ENCODE results near the gene PRPF6.

The PRPF6 gene

GRCh38 chr20:64063389-64064144 lies 82.6 kb downstream of the PRPF6 start:
- TF ChIP-seq SNAI2 (CRISPR knock-in tag; IDR thresholded peaks at IDR 0.05) (no peak), ZC3H10 (CRISPR knock-in tag; IDR thresholded peaks at IDR 0.05) (no peak), ISL1 (CRISPR knock-in tag; IDR thresholded peaks at IDR 0.05) (no peak), ZNF8 (CRISPR knock-in tag; IDR thresholded peaks at IDR 0.05) (no peak), PPARA (CRISPR knock-in tag; IDR thresholded peaks at IDR 0.05; ENCODE audit: borderline replicate concordance) (no peak), ARNTL (CRISPR knock-in tag; IDR thresholded peaks at IDR 0.05; ENCODE audit: borderline replicate concordance, low read depth) (no peak), OSR1 (CRISPR knock-in tag; IDR thresholded peaks at IDR 0.05) (no peak), ZNF565 (CRISPR knock-in tag; conservative IDR thresholded peaks at IDR 0.05; ENCODE audit: low read depth) (no peak)
- TF ChIP-seq, protein P1, sequence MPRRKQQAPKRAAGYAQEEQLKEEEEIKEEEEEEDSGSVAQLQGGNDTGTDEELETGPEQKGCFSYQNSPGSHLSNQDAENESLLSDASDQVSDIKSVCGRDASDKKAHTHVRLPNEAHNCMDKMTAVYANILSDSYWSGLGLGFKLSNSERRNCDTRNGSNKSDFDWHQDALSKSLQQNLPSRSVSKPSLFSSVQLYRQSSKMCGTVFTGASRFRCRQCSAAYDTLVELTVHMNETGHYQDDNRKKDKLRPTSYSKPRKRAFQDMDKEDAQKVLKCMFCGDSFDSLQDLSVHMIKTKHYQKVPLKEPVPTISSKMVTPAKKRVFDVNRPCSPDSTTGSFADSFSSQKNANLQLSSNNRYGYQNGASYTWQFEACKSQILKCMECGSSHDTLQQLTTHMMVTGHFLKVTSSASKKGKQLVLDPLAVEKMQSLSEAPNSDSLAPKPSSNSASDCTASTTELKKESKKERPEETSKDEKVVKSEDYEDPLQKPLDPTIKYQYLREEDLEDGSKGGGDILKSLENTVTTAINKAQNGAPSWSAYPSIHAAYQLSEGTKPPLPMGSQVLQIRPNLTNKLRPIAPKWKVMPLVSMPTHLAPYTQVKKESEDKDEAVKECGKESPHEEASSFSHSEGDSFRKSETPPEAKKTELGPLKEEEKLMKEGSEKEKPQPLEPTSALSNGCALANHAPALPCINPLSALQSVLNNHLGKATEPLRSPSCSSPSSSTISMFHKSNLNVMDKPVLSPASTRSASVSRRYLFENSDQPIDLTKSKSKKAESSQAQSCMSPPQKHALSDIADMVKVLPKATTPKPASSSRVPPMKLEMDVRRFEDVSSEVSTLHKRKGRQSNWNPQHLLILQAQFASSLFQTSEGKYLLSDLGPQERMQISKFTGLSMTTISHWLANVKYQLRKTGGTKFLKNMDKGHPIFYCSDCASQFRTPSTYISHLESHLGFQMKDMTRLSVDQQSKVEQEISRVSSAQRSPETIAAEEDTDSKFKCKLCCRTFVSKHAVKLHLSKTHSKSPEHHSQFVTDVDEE (CRISPR knock-in tag; IDR thresholded peaks at IDR 0.05) = no peak
- TF ChIP-seq, protein P2, sequence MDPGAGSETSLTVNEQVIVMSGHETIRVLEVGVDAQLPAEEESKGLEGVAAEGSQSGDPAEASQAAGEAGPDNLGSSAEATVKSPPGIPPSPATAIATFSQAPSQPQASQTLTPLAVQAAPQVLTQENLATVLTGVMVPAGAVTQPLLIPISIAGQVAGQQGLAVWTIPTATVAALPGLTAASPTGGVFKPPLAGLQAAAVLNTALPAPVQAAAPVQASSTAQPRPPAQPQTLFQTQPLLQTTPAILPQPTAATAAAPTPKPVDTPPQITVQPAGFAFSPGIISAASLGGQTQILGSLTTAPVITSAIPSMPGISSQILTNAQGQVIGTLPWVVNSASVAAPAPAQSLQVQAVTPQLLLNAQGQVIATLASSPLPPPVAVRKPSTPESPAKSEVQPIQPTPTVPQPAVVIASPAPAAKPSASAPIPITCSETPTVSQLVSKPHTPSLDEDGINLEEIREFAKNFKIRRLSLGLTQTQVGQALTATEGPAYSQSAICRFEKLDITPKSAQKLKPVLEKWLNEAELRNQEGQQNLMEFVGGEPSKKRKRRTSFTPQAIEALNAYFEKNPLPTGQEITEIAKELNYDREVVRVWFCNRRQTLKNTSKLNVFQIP (CRISPR knock-in tag; IDR thresholded peaks at IDR 0.05; ENCODE audit: borderline replicate concordance, low read depth) = no peak
- ATAC-seq = peak; percentile 17

DNA sequence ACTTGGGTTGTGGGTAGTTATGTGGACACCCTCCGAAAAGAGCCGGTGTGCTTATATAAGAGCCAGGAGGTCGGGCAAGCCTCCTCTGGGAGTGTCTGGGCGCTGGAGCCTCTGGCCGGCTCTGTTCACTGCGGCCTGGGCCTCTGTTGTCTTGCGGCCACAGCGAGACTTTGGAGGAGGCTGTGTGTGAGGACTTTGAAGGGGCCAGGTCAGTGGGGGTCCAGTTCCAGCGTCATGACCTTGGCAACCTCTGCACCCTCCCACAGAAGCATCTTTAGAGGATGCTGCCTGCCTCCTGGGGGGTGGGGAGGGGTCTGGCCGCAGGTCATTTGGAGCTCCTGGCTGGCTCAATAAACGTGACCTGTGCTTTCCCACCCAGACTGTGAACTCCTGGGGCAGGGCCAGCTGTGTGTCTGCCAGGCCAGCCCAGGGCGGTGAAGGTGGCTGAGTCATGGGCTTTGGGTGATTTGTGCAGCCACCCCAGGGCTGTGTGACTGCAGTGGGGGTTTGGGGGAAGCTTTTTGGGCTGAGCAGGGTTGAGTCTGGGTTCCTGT lies 83.3 kb downstream of the PRPF6 start:
- ATAC-seq = peak; percentile 15; the same call in 1 of the 3 replicates
- TF ChIP-seq PPARA (CRISPR knock-in tag; IDR thresholded peaks at IDR 0.05; ENCODE audit: borderline replicate concordance) (no peak), PATZ1 (CRISPR knock-in tag; IDR thresholded peaks at IDR 0.05; ENCODE audit: borderline replicate concordance) (no peak), TOX (CRISPR knock-in tag; IDR thresholded peaks at IDR 0.05; ENCODE audit: borderline replicate concordance) (no peak), ZNF8 (CRISPR knock-in tag; IDR thresholded peaks at IDR 0.05) (no peak), ZFP3 (CRISPR knock-in tag; IDR thresholded peaks at IDR 0.05) (no peak), ZNF565 (CRISPR knock-in tag; conservative IDR thresholded peaks at IDR 0.05; ENCODE audit: low read depth) (no peak)
- TF ChIP-seq, protein P2 (CRISPR knock-in tag; IDR thresholded peaks at IDR 0.05; ENCODE audit: borderline replicate concordance, low read depth) = no peak

- ATAC-seq = no peak
- TF ChIP-seq, protein P2 (CRISPR knock-in tag; IDR thresholded peaks at IDR 0.05; ENCODE audit: borderline replicate concordance, low read depth) = no peak
- TF ChIP-seq PATZ1 (CRISPR knock-in tag; IDR thresholded peaks at IDR 0.05; ENCODE audit: borderline replicate concordance) (no peak), RARB (CRISPR knock-in tag; IDR thresholded peaks at IDR 0.05) (no peak), ZNF70 (CRISPR knock-in tag; IDR thresholded peaks at IDR 0.05) (no peak), OSR1 (CRISPR knock-in tag; IDR thresholded peaks at IDR 0.05) (no peak), ESRRG (CRISPR knock-in tag; IDR thresholded peaks at IDR 0.05) (no peak), TCF4 (CRISPR knock-in tag; IDR thresholded peaks at IDR 0.05; ENCODE audit: borderline replicate concordance) (no peak), ZFP3 (CRISPR knock-in tag; IDR thresholded peaks at IDR 0.05) (no peak), ZNF565 (CRISPR knock-in tag; conservative IDR thresholded peaks at IDR 0.05; ENCODE audit: low read depth) (no peak), PPARA (CRISPR knock-in tag; IDR thresholded peaks at IDR 0.05; ENCODE audit: borderline replicate concordance) (no peak), BACH2 (CRISPR knock-in tag; IDR thresholded peaks at IDR 0.05; ENCODE audit: borderline replicate concordance) (no peak), ZNF8 (CRISPR knock-in tag; IDR thresholded peaks at IDR 0.05) (no peak), CSDC2 (CRISPR knock-in tag; IDR thresholded peaks at IDR 0.05) (no peak), GLIS3 (CRISPR knock-in tag; IDR thresholded peaks at IDR 0.05) (no peak)
- TF ChIP-seq, protein P3, sequence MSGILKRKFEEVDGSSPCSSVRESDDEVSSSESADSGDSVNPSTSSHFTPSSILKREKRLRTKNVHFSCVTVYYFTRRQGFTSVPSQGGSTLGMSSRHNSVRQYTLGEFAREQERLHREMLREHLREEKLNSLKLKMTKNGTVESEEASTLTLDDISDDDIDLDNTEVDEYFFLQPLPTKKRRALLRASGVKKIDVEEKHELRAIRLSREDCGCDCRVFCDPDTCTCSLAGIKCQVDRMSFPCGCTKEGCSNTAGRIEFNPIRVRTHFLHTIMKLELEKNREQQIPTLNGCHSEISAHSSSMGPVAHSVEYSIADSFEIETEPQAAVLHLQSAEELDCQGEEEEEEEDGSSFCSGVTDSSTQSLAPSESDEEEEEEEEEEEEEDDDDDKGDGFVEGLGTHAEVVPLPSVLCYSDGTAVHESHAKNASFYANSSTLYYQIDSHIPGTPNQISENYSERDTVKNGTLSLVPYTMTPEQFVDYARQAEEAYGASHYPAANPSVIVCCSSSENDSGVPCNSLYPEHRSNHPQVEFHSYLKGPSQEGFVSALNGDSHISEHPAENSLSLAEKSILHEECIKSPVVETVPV (CRISPR knock-in tag; IDR thresholded peaks at IDR 0.05) = no peak
These were observed 84.4 kb downstream of the PRPF6 start for GRCh38 chr20:64065062-64065973.

Measured in SK-N-SH treated with all-trans-retinoic acid at 6 μM for 48 hours (cell line).